GM12878 (cell line): ENCODE data around the gene ARHGAP44. TPM values are rescaled to one million over a fixed set of nuclear protein-coding genes. Genes with fewer than 3 reads are reported as not detected.

Source experiments
- ATAC-seq: fragments of 200-7000 bp; cut with Tn5 transposase; 3 replicates; pipeline ENCODE4 v1.9.1; 2020; ENCODE audit warnings: mild to moderate bottlenecking, moderate library complexity
- BruUV-seq: library from RNA; stranded (reverse); fragments of 400-500 nt; replicated peaks from 2 replicates; lab custom pipeline; 2021; lab: Mats Ljungman, UMichigan
- CTCF ChIA-PET: fragments of 300-600 bp; sonication (Branson Sonifier 250); formaldehyde crosslinking; extraction: SDS; loops from one replicate; lab custom pipeline; 2021; ENCODE audit warnings: inconsistent platforms; lab: Yijun Ruan, JAX
- POLR2A ChIA-PET: fragments of 350-600 bp; formaldehyde crosslinking; extraction: SDS; loops from one replicate; lab custom pipeline; 2021; ENCODE audit warnings: inconsistent platforms; lab: Charles Lee
- RAD21 ChIA-PET: fragments of 300-600 bp; sonication (Branson Sonifier 250); formaldehyde crosslinking; loops from one replicate; lab custom pipeline; 2023; ENCODE audit warnings: antibody characterized with exemption; ENCODE audit not compliant: unreplicated experiment; lab: Charles Lee
- SMC1A ChIA-PET: fragments of 300-600 bp; sonication (Branson Sonifier 250); formaldehyde crosslinking; loops from one replicate; lab custom pipeline; 2023; ENCODE audit not compliant: unreplicated experiment, uncharacterized antibody; lab: Charles Lee
- DNase-seq: peaks from one replicate; pipeline ENCODE4 v3.0.0-alpha.2; 2011; ENCODE audit warnings: low read depth, low spot score
- FAIRE-seq: peaks from 3 replicates; lab custom pipeline; 2011; peaks lifted over from hg19 to GRCh38; lab: Jason Lieb, UNC
- H2AFZ ChIP-seq: 2 replicates; pipeline ENCODE4 v1.6.0; 2011; ENCODE audit warnings: low read depth, low read length, control low read depth; ENCODE audit not compliant: control insufficient read depth
- H3K27ac ChIP-seq: 2 replicates; pipeline ENCODE4 v1.5.1; 2011; ENCODE audit warnings: control low read depth; ENCODE audit not compliant: control insufficient read depth, insufficient read depth
- H3K27me3 ChIP-seq, 2 experiments: replicated peaks in 1 of 2; 2 replicates each; pipeline versions ENCODE4 v1.6.0 to v1.6.1; 2011; ENCODE audit warnings: low read length in 1 of 2; ENCODE audit not compliant: control insufficient read depth in 2 of 2, insufficient read depth in 2 of 2
- H3K36me3 ChIP-seq, 2 experiments: 2 replicates each; pipeline ENCODE4 v1.5.1; 2011; ENCODE audit warnings: low read length in 1 of 2; ENCODE audit not compliant: control insufficient read depth in 2 of 2, insufficient read depth in 2 of 2
- H3K4me1 ChIP-seq: 2 replicates; pipeline ENCODE4 v1.6.1; 2011; ENCODE audit warnings: mild to moderate bottlenecking, low read length, moderate library complexity, mixed read lengths; ENCODE audit not compliant: control insufficient read depth, insufficient read depth
- H3K4me2 ChIP-seq: 2 replicates; pipeline ENCODE4 v1.6.0; 2011; ENCODE audit warnings: control low read depth; ENCODE audit not compliant: control insufficient read depth, insufficient read depth
- H3K4me3 ChIP-seq: fragments of 200-600 bp; sonication (generic); 2 replicates; pipeline ENCODE4 v1.5.1; 2016
- H3K79me2 ChIP-seq: 2 replicates; pipeline ENCODE4 v1.6.0; 2011; ENCODE audit warnings: low read length; ENCODE audit not compliant: control insufficient read depth, insufficient read depth
- H3K9ac ChIP-seq: 2 replicates; pipeline ENCODE4 v1.8.0; 2011; ENCODE audit warnings: low read length, control low read depth, mixed read lengths; ENCODE audit not compliant: control insufficient read depth, insufficient read depth
- H3K9me3 ChIP-seq: replicated peaks from 3 replicates; pipeline ENCODE4 v1.5.1; 2011; ENCODE audit warnings: mild to moderate bottlenecking, low read length; ENCODE audit not compliant: control insufficient read depth, insufficient read depth
- H4K20me1 ChIP-seq: 2 replicates; pipeline ENCODE4 v1.6.0; 2011; ENCODE audit not compliant: control insufficient read depth, insufficient read depth
- CBFB ChIP-seq: IDR thresholded peaks from 2 replicates; pipeline ENCODE4 v1.6.1; 2016; ENCODE audit warnings: antibody characterized with exemption, low read depth
- CHD1 ChIP-seq: IDR thresholded peaks from 2 replicates; pipeline ENCODE4 v1.6.1; 2012; ENCODE audit warnings: low read depth, low read length, improper control_type of control experiment
- CREB1 ChIP-seq: IDR thresholded peaks from 2 replicates; pipeline ENCODE4 v1.6.1; 2012; ENCODE audit warnings: low read depth, mild to moderate bottlenecking, inconsistent platforms
- GATAD2B ChIP-seq: fragments of 450-650 bp; conservative IDR thresholded peaks from 2 replicates; pipeline ENCODE4 v1.6.1; 2017; ENCODE audit warnings: low read depth, mild to moderate bottlenecking, moderate library complexity
- HDAC6 ChIP-seq: fragments of 200-600 bp; sonication (generic); IDR thresholded peaks from one replicate; pipeline ENCODE4 v1.8.0; 2017; ENCODE audit warnings: antibody characterized with exemption; ENCODE audit not compliant: unreplicated experiment
- IRF4 ChIP-seq: IDR thresholded peaks from 2 replicates; pipeline ENCODE4 v1.6.1; 2011; ENCODE audit warnings: low read depth, low read length
- KDM1A ChIP-seq: fragments of 200-600 bp; sonication (generic); IDR thresholded peaks from 2 replicates; pipeline ENCODE4 v1.6.1; 2016; ENCODE audit warnings: borderline replicate concordance
- LARP7 ChIP-seq: fragments of 450-650 bp; IDR thresholded peaks from 2 replicates; pipeline ENCODE4 v1.6.1; 2017; ENCODE audit warnings: mild to moderate bottlenecking
- NR2F1 ChIP-seq: fragments of 450-650 bp; conservative IDR thresholded peaks from 2 replicates; pipeline ENCODE4 v1.6.1; 2017; ENCODE audit warnings: mild to moderate bottlenecking
- TCF3 ChIP-seq: IDR thresholded peaks from 2 replicates; pipeline ENCODE4 v1.6.1; 2012; ENCODE audit warnings: low read depth, mild to moderate bottlenecking, low read length, borderline replicate concordance; ENCODE audit not compliant: insufficient read depth
- WRNIP1 ChIP-seq: IDR thresholded peaks from 2 replicates; pipeline ENCODE4 v1.6.1; 2011; ENCODE audit warnings: low read depth, low read length, improper control_type of control experiment, borderline replicate concordance
- ZNF384 ChIP-seq: IDR thresholded peaks from 2 replicates; pipeline ENCODE4 v1.6.1; 2012; ENCODE audit warnings: low read depth, mild to moderate bottlenecking, low read length, improper control_type of control experiment, borderline replicate concordance
- ZZZ3 ChIP-seq: IDR thresholded peaks from 2 replicates; pipeline ENCODE4 v1.6.1; 2011; ENCODE audit warnings: low read depth; ENCODE audit not compliant: control insufficient read depth, insufficient read length
- in situ Hi-C: fragments of 300-500 bp; cut with MboI; formaldehyde crosslinking; loops from 9 replicates; pipeline ENCODE4 v1.14.3; 2018; ENCODE audit warnings: mixed read lengths
- intact Hi-C: fragments of 100-400 bp; cut with micrococcal nuclease; formaldehyde crosslinking; loops from one replicate; pipeline ENCODE4 v1.14.2; 2022; ENCODE audit not compliant: unreplicated experiment
- polyA plus RNA-seq, 11 experiments: library from polyadenylated mRNA; depleted of rRNA in 4 of 11; unstranded in 6 of 11; stranded (reverse) in 5 of 11; fragments of >200 nt; fragmentation: Nextera tagmentation in 4 of 11; fragmentation: Illumina TruSeq in 1 of 11; extraction: Ambion mirVana in 4 of 11; extraction: Trizol in 1 of 11; gene quantifications; 1 replicate in 1 of 11; 2 replicates in 10 of 11; pipeline versions ENCODE4 v1.2.1 to v1.2.3, GENCODE V29; 2011 to 2016; ENCODE audit warnings: inconsistent platforms in 2 of 11, missing spikeins in 2 of 11, low read depth in 1 of 11
- total RNA-seq, 4 experiments: library from RNA; depleted of rRNA in 3 of 4; stranded (reverse); fragments of >200 nt in 3 of 4; fragmentation: Illumina TruSeq in 1 of 4; extraction: Trizol in 1 of 4; gene quantifications; 2 replicates each; pipeline versions ENCODE4 v1.2.1 to v1.2.3, GENCODE V29; 2013 to 2021
- TF ChIP-seq, protein P1 (sequence below): IDR thresholded peaks from 2 replicates; pipeline ENCODE4 v1.6.1; 2011; ENCODE audit warnings: low read depth, mild to moderate bottlenecking, low read length, moderate library complexity, borderline replicate concordance; ENCODE audit errors: extremely low read depth

Gene ARHGAP44
- total and polyA plus RNA-seq, 10 of the 15 experiments (the other 5 are each of a cell fraction or from before 2014, with no cell fraction given), result 0.11 to 1.2 (median 0.48) TPM

DNA sequence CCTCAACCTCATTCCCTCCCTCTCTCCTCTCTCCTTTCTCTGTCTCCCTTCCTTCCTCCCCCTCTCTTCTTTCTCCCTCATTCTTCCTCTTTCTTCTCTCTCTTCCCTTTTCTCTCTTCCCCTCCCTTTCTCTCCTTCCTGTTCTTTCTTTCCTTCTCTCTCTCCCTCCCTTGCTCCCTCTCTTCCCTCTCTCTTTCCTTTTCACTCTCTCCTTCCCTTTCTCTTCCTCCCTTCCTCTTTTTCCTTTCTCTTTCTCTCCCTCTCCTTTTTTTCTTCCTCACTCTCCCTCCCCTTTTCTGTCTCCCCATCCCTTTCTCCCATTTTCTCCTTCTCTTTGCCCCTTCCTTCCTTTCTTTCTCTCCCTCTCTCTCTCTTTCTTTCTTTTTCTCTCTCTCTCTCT, 236.4 kb downstream of the ARHGAP44 start:
- ChIA-PET RAD21 (no interaction called here), CTCF (no interaction called here), POLR2A (no interaction called here), SMC1A (no interaction called here)
- no peak for DNase-seq
- Histone ChIP-seq H3K79me2 (no peaks in the 10 kb centered on the region), H3K9me3 (no peaks in the 10 kb centered on the region), H2AFZ (no peak overlapping the region), H3K4me3 (no peak overlapping the region), H3K27ac (no peak overlapping the region), H3K36me3 (no peaks in the 10 kb centered on the region), H3K9ac (no peak overlapping the region), H3K27me3 (no peaks in the 10 kb centered on the region; a peak in 1 of 4 replicates), H3K4me1 (no peaks in the 10 kb centered on the region), H4K20me1 (no peaks in the 10 kb centered on the region), H3K4me2 (no peak overlapping the region)
- no peak for FAIRE-seq
- no peak for ATAC-seq
- TF ChIP-seq NR2F1, result no peak
- no peak for TF ChIP-seq ZNF384
- no peak for TF ChIP-seq CBFB
- no peak for TF ChIP-seq CHD1
- TF ChIP-seq WRNIP1, result no peak
- TF ChIP-seq, protein P1, sequence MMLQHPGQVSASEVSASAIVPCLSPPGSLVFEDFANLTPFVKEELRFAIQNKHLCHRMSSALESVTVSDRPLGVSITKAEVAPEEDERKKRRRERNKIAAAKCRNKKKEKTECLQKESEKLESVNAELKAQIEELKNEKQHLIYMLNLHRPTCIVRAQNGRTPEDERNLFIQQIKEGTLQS, result no peak
- no peak for TF ChIP-seq IRF4
- no peak for TF ChIP-seq KDM1A
- no peak for TF ChIP-seq TCF3
- TF ChIP-seq GATAD2B, result no peak
- no peak for TF ChIP-seq CREB1
- no peak for TF ChIP-seq HDAC6
- TF ChIP-seq LARP7, result no peak
- no peak for TF ChIP-seq ZZZ3
- intact Hi-C loops (no loop called here), in situ Hi-C loops (no loop called here)
- BruUV-seq, result no TSS peak
